ENCODE results near the gene PRDM1.
A peak's percentile ranks its signal among the peaks of the same experiment; 100 is the strongest.

PRDM1 gene

GRCh38 chr6:106064756-106065155, 21.4 kb upstream of the PRDM1 start:
- no peak for DNase-seq (ENCODE audit: extremely low read depth, low read depth)
- H3K4me3 ChIP-seq (replicated peaks; ENCODE audit: low read depth, low read length) = no peak overlapping the region
- no peak for TF ChIP-seq CTCF (IDR thresholded peaks at IDR 0.05; ENCODE audit: low read depth, low read length, missing control alignments)

DNA sequence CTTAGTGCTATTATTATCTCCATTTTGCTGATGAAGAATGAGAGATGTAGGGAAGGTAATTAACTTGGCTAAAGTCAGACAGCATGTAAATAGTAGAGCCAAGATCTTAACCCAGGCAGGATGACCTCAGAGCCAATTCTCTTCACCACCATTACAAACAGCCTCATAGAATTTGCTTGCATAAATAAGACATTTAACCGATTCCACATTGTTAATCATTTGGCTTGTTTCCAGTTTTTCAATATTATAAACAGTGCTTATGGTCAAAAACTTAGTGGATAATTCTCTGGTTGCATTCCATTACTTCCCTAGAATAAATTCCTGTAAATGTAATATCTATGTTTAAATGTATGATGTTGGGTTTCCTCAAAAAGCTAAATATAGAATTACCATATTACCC, 19.1 kb upstream of the PRDM1 start:
- TF ChIP-seq CTCF (IDR thresholded peaks at IDR 0.05; ENCODE audit: low read depth, low read length, missing control alignments) = no peak
- no peak for DNase-seq (ENCODE audit: extremely low read depth, low read depth)
- no peak overlapping the region for H3K4me3 ChIP-seq (replicated peaks; ENCODE audit: low read depth, low read length)

- no peak overlapping the region for H3K4me3 ChIP-seq (replicated peaks; ENCODE audit: low read depth, low read length)
- no peak for TF ChIP-seq CTCF (IDR thresholded peaks at IDR 0.05; ENCODE audit: low read depth, low read length, missing control alignments)
- peak; percentile 92 for DNase-seq (ENCODE audit: extremely low read depth, low read depth)
Measured at GRCh38 chr6:106069478-106069877, 16.7 kb upstream of the PRDM1 start.

DNA sequence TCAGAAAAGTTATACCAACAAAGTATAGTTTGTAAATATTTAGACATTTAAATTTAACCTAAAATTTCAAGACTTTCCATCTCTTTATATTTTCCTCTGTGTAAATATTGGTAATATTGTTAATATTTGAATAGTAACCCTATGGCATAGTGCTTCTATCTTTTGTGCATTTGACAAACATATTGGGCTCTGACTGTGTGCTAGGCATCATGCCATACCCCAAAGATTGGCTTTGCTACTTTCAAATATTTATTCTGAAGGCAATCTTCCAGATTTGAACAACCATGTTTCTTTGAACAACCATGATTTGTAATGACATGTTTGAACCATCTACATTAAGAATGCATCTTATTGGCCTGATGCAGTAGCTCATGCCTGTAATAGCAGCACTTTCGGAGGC, 15.5 kb upstream of the PRDM1 start:
- H3K4me3 ChIP-seq (replicated peaks; ENCODE audit: low read depth, low read length) = no peak overlapping the region
- TF ChIP-seq CTCF (IDR thresholded peaks at IDR 0.05; ENCODE audit: low read depth, low read length, missing control alignments) = no peak
- DNase-seq (ENCODE audit: extremely low read depth, low read depth) = no peak

GRCh38 chr6:106072501-106073090, 13.5 kb upstream of the PRDM1 start:
- TF ChIP-seq CTCF (IDR thresholded peaks at IDR 0.05; ENCODE audit: low read depth, low read length, missing control alignments) = no peak
- no peak for DNase-seq (ENCODE audit: extremely low read depth, low read depth)
- H3K4me3 ChIP-seq (replicated peaks; ENCODE audit: low read depth, low read length) = no peak overlapping the region

DNA sequence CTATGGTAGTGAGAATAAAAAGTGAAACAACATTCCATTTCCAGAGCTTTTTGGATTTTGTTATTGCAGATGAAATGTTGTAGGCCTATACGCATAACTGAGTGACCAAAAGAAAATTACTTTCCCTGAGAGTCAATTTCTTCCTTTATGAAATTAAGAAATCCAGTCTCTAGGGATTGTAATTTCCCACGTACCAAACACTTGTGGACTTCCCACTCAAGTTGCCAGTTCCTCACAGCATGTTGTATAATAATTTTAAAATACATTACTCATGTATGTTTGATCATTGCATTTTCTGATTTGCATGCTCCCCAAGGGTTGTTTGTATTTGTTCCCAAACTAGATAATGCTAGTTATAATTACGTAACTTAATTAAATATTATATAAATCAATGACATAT, 12.0 kb upstream of the PRDM1 start:
- H3K4me3 ChIP-seq (replicated peaks; ENCODE audit: low read depth, low read length) = no peak overlapping the region
- DNase-seq (ENCODE audit: extremely low read depth, low read depth) = no peak
- no peak for TF ChIP-seq CTCF (IDR thresholded peaks at IDR 0.05; ENCODE audit: low read depth, low read length, missing control alignments)

GRCh38 chr6:106076139-106076538, 10.0 kb upstream of the PRDM1 start:
- no peak for TF ChIP-seq CTCF (IDR thresholded peaks at IDR 0.05; ENCODE audit: low read depth, low read length, missing control alignments)
- no peak for DNase-seq (ENCODE audit: extremely low read depth, low read depth)
- no peak overlapping the region for H3K4me3 ChIP-seq (replicated peaks; ENCODE audit: low read depth, low read length)

Data from HFF-Myc (cell line).